SU-DHL-6 (cell line): ENCODE data around the gene TPK1.

Source experiments
- CTCF ChIP-seq: fragments of 200-600 bp; sonication (generic); IDR thresholded peaks from one replicate; pipeline ENCODE4 v1.5.1; 2017; ENCODE audit warnings: antibody characterized with exemption, mild to moderate bottlenecking, low read length, moderate library complexity; ENCODE audit not compliant: insufficient read depth, poor library complexity, severe bottlenecking
- EZH2phosphoT487 ChIP-seq: fragments of 200-600 bp; sonication (generic), shearing (Covaris generic); conservative IDR thresholded peaks from 2 replicates; pipeline ENCODE4 v1.6.1; 2018; ENCODE audit warnings: mild to moderate bottlenecking, antibody characterized with exemption, low read length, moderate library complexity, mixed read lengths

GRCh38 chr7:144836545-144836842, 641 bp upstream of the TPK1 start:
- TF ChIP-seq CTCF (no peak), EZH2phosphoT487 (no peak)
